HepG2 (cell line): Measurements from ENCODE around the gene SNX13. TPM values are rescaled to one million over a fixed set of nuclear protein-coding genes. Genes with fewer than 3 reads are reported as not detected.

Experiments
- ATAC-seq: fragments of 200-7000 bp; cut with Tn5 transposase; 3 replicates; pipeline ENCODE4 v1.9.1; 2020; ENCODE audit warnings: mild to moderate bottlenecking, moderate library complexity
- BruUV-seq: library from RNA; stranded (reverse); fragments of 400-500 nt; replicated peaks from 2 replicates; lab custom pipeline; 2021; lab: Mats Ljungman, UMichigan
- CTCF ChIA-PET: fragments of 300-600 bp; formaldehyde crosslinking; extraction: SDS; loops from one replicate; lab custom pipeline; 2021; ENCODE audit warnings: low total read pairs, inconsistent platforms, low intra/inter-chr PET ratio; lab: Yijun Ruan, JAX
- POLR2A ChIA-PET: fragments of 350-600 bp; sonication (Branson Sonifier 250); formaldehyde crosslinking; loops from one replicate; lab custom pipeline; 2020; ENCODE audit warnings: antibody characterized with exemption, inconsistent platforms; lab: Yijun Ruan, JAX
- DNase-seq: peaks from one replicate; pipeline ENCODE4 v3.0.0-alpha.2; 2015; ENCODE audit warnings: low spot score
- FAIRE-seq: peaks from 3 replicates; lab custom pipeline; 2011; peaks lifted over from hg19 to GRCh38; lab: Jason Lieb, UNC
- H2AFZ ChIP-seq: one replicate; pipeline ENCODE4 v1.6.1; 2011; ENCODE audit warnings: low read length, inconsistent platforms
- H3K27ac ChIP-seq: fragments of 300-600 bp; 3 replicates; pipeline ENCODE4 v1.8.0; 2011; ENCODE audit warnings: mixed run types, mild to moderate bottlenecking, mixed read lengths, low read length, inconsistent platforms; ENCODE audit not compliant: insufficient read depth; ENCODE audit errors: extremely low read length
- H3K27me3 ChIP-seq, 2 experiments: fragments of 200-600 bp in 1 of 2; 2 replicates in 1 of 2; 3 replicates in 1 of 2; pipeline versions ENCODE4 v1.6.0 to v1.8.0; 2011; ENCODE audit warnings: low read length in 2 of 2, mild to moderate bottlenecking in 2 of 2, moderate library complexity in 2 of 2, inconsistent platforms in 1 of 2; ENCODE audit not compliant: insufficient read depth in 2 of 2, control insufficient read depth in 1 of 2
- H3K36me3 ChIP-seq, 2 experiments: fragments of 200-600 bp in 1 of 2; replicated peaks in 1 of 2; 2 replicates in 1 of 2; 3 replicates in 1 of 2; pipeline versions ENCODE4 v1.5.1 to v1.8.0; 2011; ENCODE audit warnings: low read length in 2 of 2, inconsistent platforms in 1 of 2; ENCODE audit not compliant: insufficient read depth in 2 of 2, control insufficient read depth in 1 of 2
- H3K4me1 ChIP-seq: 2 replicates; pipeline ENCODE4 v1.5.1; 2012; ENCODE audit warnings: low read length, inconsistent platforms; ENCODE audit not compliant: insufficient read depth
- H3K4me2 ChIP-seq: 2 replicates; pipeline ENCODE4 v1.6.0; 2011; ENCODE audit warnings: low read depth, low read length, inconsistent platforms
- H3K4me3 ChIP-seq, 3 experiments: fragments of 200-600 bp in 1 of 3; sonication (generic), shearing (Covaris generic) in 1 of 3; replicated peaks in 1 of 3; 2 replicates each; pipeline ENCODE4 v1.5.1; 2011 to 2016; ENCODE audit warnings: low read length in 3 of 3, inconsistent platforms in 2 of 3, low read depth in 2 of 3, mild to moderate bottlenecking in 2 of 3, control low read depth in 1 of 3, mixed read lengths in 1 of 3; ENCODE audit not compliant: insufficient read depth in 1 of 3
- H3K79me2 ChIP-seq: one replicate; pipeline ENCODE4 v1.6.1; 2011; ENCODE audit warnings: low read length, inconsistent platforms; ENCODE audit not compliant: insufficient read depth
- H3K9ac ChIP-seq: 2 replicates; pipeline ENCODE4 v1.6.0; 2011; ENCODE audit warnings: mild to moderate bottlenecking, low read depth, low read length, inconsistent platforms; ENCODE audit not compliant: insufficient read depth
- H3K9me3 ChIP-seq: 2 replicates; pipeline ENCODE4 v1.5.1; 2012; ENCODE audit warnings: mild to moderate bottlenecking, low read length
- H4K20me1 ChIP-seq: 2 replicates; pipeline ENCODE4 v1.6.0; 2011; ENCODE audit warnings: inconsistent platforms, mild to moderate bottlenecking, low read length, moderate library complexity; ENCODE audit not compliant: insufficient read depth
- GTF3A ChIP-seq: sonication (generic); formaldehyde crosslinking; conservative IDR thresholded peaks from 2 replicates; pipeline ENCODE4 v1.4.0; 2020; ENCODE audit warnings: mild to moderate bottlenecking, missing genetic modification reagents
- HNRNPL ChIP-seq: fragments of 200-400 bp; formaldehyde crosslinking; IDR thresholded peaks from 2 replicates; pipeline ENCODE4 v1.6.1; 2017; ENCODE audit warnings: mild to moderate bottlenecking, low read depth, low read length
- PAF1 ChIP-seq: IDR thresholded peaks from 2 replicates; pipeline ENCODE4 v1.6.1; 2016; ENCODE audit warnings: missing genetic modification reagents, missing compliant biosample characterization
- UBTF ChIP-seq: sonication (generic); formaldehyde crosslinking; IDR thresholded peaks from 2 replicates; pipeline ENCODE4 v1.4.0; 2020; ENCODE audit warnings: mild to moderate bottlenecking, missing genetic modification reagents
- ZNF331 ChIP-seq: sonication (generic); formaldehyde crosslinking; IDR thresholded peaks from 2 replicates; pipeline ENCODE4 v1.4.0; 2020; ENCODE audit warnings: missing genetic modification reagents
- ZNF747 ChIP-seq: sonication (generic); formaldehyde crosslinking; IDR thresholded peaks from 2 replicates; pipeline ENCODE4 v1.8.1; 2023; ENCODE audit warnings: missing genetic modification reagents, mild to moderate bottlenecking, borderline replicate concordance
- ZSCAN21 ChIP-seq: sonication (generic); formaldehyde crosslinking; IDR thresholded peaks from 2 replicates; pipeline ENCODE4 v1.8.0; 2022; ENCODE audit warnings: mild to moderate bottlenecking, missing genetic modification reagents, moderate library complexity, borderline replicate concordance
- WGBS: methylation state at CpG from one replicate; pipeline ENCODE4 v1.1.6; 2017; ENCODE audit warnings: low lambda C conversion rate; 5-methylcytosine and 5-hydroxymethylcytosine counted together
- in situ Hi-C: cut with HindIII; loops from 2 replicates; pipeline ENCODE4 v1.10.0; 2017; ENCODE audit warnings: low pct_unique_long_range_greater_than_20kb; ENCODE audit not compliant: extremely low pct_ligation_motif_present
- intact Hi-C: fragments of 100-400 bp; cut with micrococcal nuclease; formaldehyde crosslinking; loops from one replicate; pipeline ENCODE4 v1.10.0; 2022; ENCODE audit not compliant: unreplicated experiment
- polyA plus RNA-seq, 8 experiments: library from polyadenylated mRNA; depleted of rRNA in 3 of 8; stranded (reverse) in 7 of 8; unstranded in 1 of 8; fragments of >200 nt; fragmentation: Illumina TruSeq in 4 of 8; extraction: Trizol in 4 of 8; gene quantifications; 2 replicates each; pipeline versions ENCODE4 v1.2.1 to v1.2.3, GENCODE V29; 2011 to 2016; ENCODE audit warnings: low read depth in 4 of 8, missing spikeins in 1 of 8, mixed read lengths in 1 of 8; ENCODE audit not compliant: insufficient read depth in 1 of 8
- total RNA-seq, 5 experiments: library from RNA; depleted of rRNA; stranded (reverse); fragments of >200 nt; fragmentation: Illumina TruSeq; extraction: Trizol; gene quantifications; 2 replicates each; pipeline ENCODE4 v1.2.3, GENCODE V29; 2016; ENCODE audit warnings: low read depth in 1 of 5
- TF ChIP-seq, protein P1 (sequence below), 2 experiments: sonication (generic) in 1 of 2; formaldehyde crosslinking in 1 of 2; IDR thresholded peaks; 2 replicates each; pipeline versions ENCODE4 v1.4.0 to v1.6.1; 2018 to 2020; ENCODE audit warnings: missing genetic modification reagents in 2 of 2, borderline replicate concordance in 1 of 2, low read depth in 1 of 2, mild to moderate bottlenecking in 1 of 2, missing biosample characterization in 1 of 2

The SNX13 gene
- total and polyA plus RNA-seq, 2 of the 13 experiments (the other 11 are each of a cell fraction or from before 2014, with no cell fraction given), result 14.3 to 32.3 TPM

DNA sequence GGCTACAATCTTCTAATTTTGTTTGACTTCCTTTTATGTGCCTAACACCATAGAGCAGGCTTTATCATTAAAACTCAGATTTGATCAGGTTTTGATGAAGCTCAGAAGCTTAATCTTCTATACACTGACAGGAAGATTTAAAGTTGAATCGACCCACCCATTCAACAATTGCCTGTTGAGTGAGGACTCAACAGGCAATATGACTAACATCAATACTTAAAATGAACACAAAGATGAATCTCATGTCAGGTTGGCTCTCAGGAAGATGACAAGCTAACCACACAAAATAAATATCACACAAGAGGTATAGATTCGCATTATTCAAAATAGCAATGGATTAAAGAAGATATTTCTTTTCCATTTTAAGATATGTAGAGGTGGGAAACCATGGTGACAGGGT, 36.7 kb upstream of the SNX13 start (continued):
- TF ChIP-seq UBTF (CRISPR knock-in tag) (no peak), HNRNPL (no peak), GTF3A (CRISPR knock-in tag) (no peak)

GRCh38 chr7:17971411-17971810, 31.1 kb upstream of the SNX13 start:
- Histone ChIP-seq H3K9ac (no peak overlapping the region), H3K36me3 (no peaks in the 10 kb centered on the region), H3K79me2 (no peaks in the 10 kb centered on the region), H3K9me3 (no peaks in the 10 kb centered on the region), H3K4me3 (no peak overlapping the region), H3K4me1 (no peaks in the 10 kb centered on the region), H3K27me3 (no peaks in the 10 kb centered on the region), H3K4me2 (no peak overlapping the region), H2AFZ (no peak overlapping the region), H4K20me1 (no peaks in the 10 kb centered on the region), H3K27ac (no peak overlapping the region)
- in situ Hi-C loops, result no loop called here
- ATAC-seq, result no peak
- BruUV-seq, result no TSS peak
- CTCF ChIA-PET, result no interaction called here
- POLR2A ChIA-PET, result no interaction called here
- no peak for DNase-seq
- intact Hi-C loops, result no loop called here
- TF ChIP-seq ZSCAN21 (no peak), ZNF331 (no peak), ZNF747 (CRISPR knock-in tag) (no peak), PAF1 (no peak)
- TF ChIP-seq, protein P1, sequence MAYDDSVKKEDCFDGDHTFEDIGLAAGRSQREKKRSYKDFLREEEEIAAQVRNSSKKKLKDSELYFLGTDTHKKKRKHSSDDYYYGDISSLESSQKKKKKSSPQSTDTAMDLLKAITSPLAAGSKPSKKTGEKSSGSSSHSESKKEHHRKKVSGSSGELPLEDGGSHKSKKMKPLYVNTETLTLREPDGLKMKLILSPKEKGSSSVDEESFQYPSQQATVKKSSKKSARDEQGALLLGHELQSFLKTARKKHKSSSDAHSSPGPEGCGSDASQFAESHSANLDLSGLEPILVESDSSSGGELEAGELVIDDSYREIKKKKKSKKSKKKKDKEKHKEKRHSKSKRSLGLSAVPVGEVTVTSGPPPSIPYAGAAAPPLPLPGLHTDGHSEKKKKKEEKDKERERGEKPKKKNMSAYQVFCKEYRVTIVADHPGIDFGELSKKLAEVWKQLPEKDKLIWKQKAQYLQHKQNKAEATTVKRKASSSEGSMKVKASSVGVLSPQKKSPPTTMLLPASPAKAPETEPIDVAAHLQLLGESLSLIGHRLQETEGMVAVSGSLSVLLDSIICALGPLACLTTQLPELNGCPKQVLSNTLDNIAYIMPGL (CRISPR knock-in tag; IDR thresholded peaks at IDR 0.05; ENCODE audit: borderline replicate concordance in 1 of 2, low read depth in 1 of 2), result no peak
- no peak for FAIRE-seq
- WGBS, result 2% methylated on average over 2 of the region's 2 CpGs
